HepG2 (cell line): Measurements from ENCODE around the gene WIZ. TPM values are rescaled to one million over a fixed set of nuclear protein-coding genes. Genes with fewer than 3 reads are reported as not detected.

Experiments used
- ATAC-seq: fragments of 200-7000 bp; cut with Tn5 transposase; 3 replicates; pipeline ENCODE4 v1.9.1; 2020; ENCODE audit warnings: mild to moderate bottlenecking, moderate library complexity
- BruUV-seq: library from RNA; stranded (reverse); fragments of 400-500 nt; replicated peaks from 2 replicates; lab custom pipeline; 2021; lab: Mats Ljungman, UMichigan
- CTCF ChIA-PET: fragments of 300-600 bp; formaldehyde crosslinking; extraction: SDS; loops from one replicate; lab custom pipeline; 2021; ENCODE audit warnings: low total read pairs, inconsistent platforms, low intra/inter-chr PET ratio; lab: Yijun Ruan, JAX
- POLR2A ChIA-PET: fragments of 350-600 bp; sonication (Branson Sonifier 250); formaldehyde crosslinking; loops from one replicate; lab custom pipeline; 2020; ENCODE audit warnings: antibody characterized with exemption, inconsistent platforms; lab: Yijun Ruan, JAX
- DNase-seq: peaks from one replicate; pipeline ENCODE4 v3.0.0-alpha.2; 2015; ENCODE audit warnings: low spot score
- FAIRE-seq: peaks from 3 replicates; lab custom pipeline; 2011; peaks lifted over from hg19 to GRCh38; lab: Jason Lieb, UNC
- H2AFZ ChIP-seq: one replicate; pipeline ENCODE4 v1.6.1; 2011; ENCODE audit warnings: low read length, inconsistent platforms
- H3K27ac ChIP-seq: fragments of 300-600 bp; 3 replicates; pipeline ENCODE4 v1.8.0; 2011; ENCODE audit warnings: mixed run types, mild to moderate bottlenecking, mixed read lengths, low read length, inconsistent platforms; ENCODE audit not compliant: insufficient read depth; ENCODE audit errors: extremely low read length
- H3K27me3 ChIP-seq, 2 experiments: fragments of 200-600 bp in 1 of 2; 2 replicates in 1 of 2; 3 replicates in 1 of 2; pipeline versions ENCODE4 v1.6.0 to v1.8.0; 2011; ENCODE audit warnings: low read length in 2 of 2, mild to moderate bottlenecking in 2 of 2, moderate library complexity in 2 of 2, inconsistent platforms in 1 of 2; ENCODE audit not compliant: insufficient read depth in 2 of 2, control insufficient read depth in 1 of 2
- H3K36me3 ChIP-seq, 2 experiments: fragments of 200-600 bp in 1 of 2; replicated peaks in 1 of 2; 2 replicates in 1 of 2; 3 replicates in 1 of 2; pipeline versions ENCODE4 v1.5.1 to v1.8.0; 2011; ENCODE audit warnings: low read length in 2 of 2, inconsistent platforms in 1 of 2; ENCODE audit not compliant: insufficient read depth in 2 of 2, control insufficient read depth in 1 of 2
- H3K4me1 ChIP-seq: 2 replicates; pipeline ENCODE4 v1.5.1; 2012; ENCODE audit warnings: low read length, inconsistent platforms; ENCODE audit not compliant: insufficient read depth
- H3K4me2 ChIP-seq: 2 replicates; pipeline ENCODE4 v1.6.0; 2011; ENCODE audit warnings: low read depth, low read length, inconsistent platforms
- H3K4me3 ChIP-seq, 3 experiments: fragments of 200-600 bp in 1 of 3; sonication (generic), shearing (Covaris generic) in 1 of 3; replicated peaks in 1 of 3; 2 replicates each; pipeline ENCODE4 v1.5.1; 2011 to 2016; ENCODE audit warnings: low read length in 3 of 3, inconsistent platforms in 2 of 3, low read depth in 2 of 3, mild to moderate bottlenecking in 2 of 3, control low read depth in 1 of 3, mixed read lengths in 1 of 3; ENCODE audit not compliant: insufficient read depth in 1 of 3
- H3K79me2 ChIP-seq: one replicate; pipeline ENCODE4 v1.6.1; 2011; ENCODE audit warnings: low read length, inconsistent platforms; ENCODE audit not compliant: insufficient read depth
- H3K9ac ChIP-seq: 2 replicates; pipeline ENCODE4 v1.6.0; 2011; ENCODE audit warnings: mild to moderate bottlenecking, low read depth, low read length, inconsistent platforms; ENCODE audit not compliant: insufficient read depth
- H3K9me3 ChIP-seq: 2 replicates; pipeline ENCODE4 v1.5.1; 2012; ENCODE audit warnings: mild to moderate bottlenecking, low read length
- H4K20me1 ChIP-seq: 2 replicates; pipeline ENCODE4 v1.6.0; 2011; ENCODE audit warnings: inconsistent platforms, mild to moderate bottlenecking, low read length, moderate library complexity; ENCODE audit not compliant: insufficient read depth
- FOXP1 ChIP-seq, 2 experiments: fragments of 450-650 bp in 1 of 2; IDR thresholded peaks; 2 replicates each; pipeline ENCODE4 v1.6.1; 2017 to 2018; ENCODE audit warnings: antibody characterized with exemption in 1 of 2
- NCOA2 ChIP-seq: sonication (generic); formaldehyde crosslinking; IDR thresholded peaks from 2 replicates; pipeline ENCODE4 v1.8.0; 2022; ENCODE audit warnings: inconsistent platforms
- NFIC ChIP-seq: IDR thresholded peaks from 2 replicates; pipeline ENCODE4 v1.6.1; 2012; ENCODE audit warnings: mild to moderate bottlenecking, low read length, inconsistent platforms
- POLR2AphosphoS5 ChIP-seq: IDR thresholded peaks from 2 replicates; pipeline ENCODE4 v1.6.1; 2012; ENCODE audit warnings: low read depth, low read length
- REL ChIP-seq: sonication (generic); formaldehyde crosslinking; conservative IDR thresholded peaks from 2 replicates; pipeline ENCODE4 v1.8.0; 2022; ENCODE audit warnings: mild to moderate bottlenecking, missing genetic modification reagents, moderate library complexity
- RXRB ChIP-seq: IDR thresholded peaks from 2 replicates; pipeline ENCODE4 v1.6.1; 2016; ENCODE audit warnings: borderline replicate concordance, missing genetic modification reagents, missing compliant biosample characterization
- SIN3A ChIP-seq: IDR thresholded peaks from 2 replicates; pipeline ENCODE4 v1.6.1; 2011; ENCODE audit warnings: low read depth, mild to moderate bottlenecking, control low read depth, low read length, borderline replicate concordance
- SPEN ChIP-seq: sonication (generic); formaldehyde crosslinking; IDR thresholded peaks from 2 replicates; pipeline ENCODE4 v1.5.1; 2020; ENCODE audit warnings: low read depth, mild to moderate bottlenecking, missing genetic modification reagents
- TEAD3 ChIP-seq: optimal IDR thresholded peaks from 2 replicates; pipeline ENCODE3; 2016; ENCODE audit warnings: borderline replicate concordance
- ZNF260 ChIP-seq: sonication (generic); formaldehyde crosslinking; IDR thresholded peaks from 2 replicates; pipeline ENCODE4 v1.4.0; 2020; ENCODE audit warnings: missing genetic modification reagents, low read depth, mild to moderate bottlenecking, borderline replicate concordance
- ZNF354B ChIP-seq: sonication (generic); formaldehyde crosslinking; IDR thresholded peaks from 2 replicates; pipeline ENCODE4 v1.8.0; 2022; ENCODE audit warnings: mild to moderate bottlenecking, missing genetic modification reagents
- ZNF670 ChIP-seq: sonication (generic); formaldehyde crosslinking; IDR thresholded peaks from 2 replicates; pipeline ENCODE4 v1.8.0; 2022; ENCODE audit warnings: mild to moderate bottlenecking, missing genetic modification reagents, borderline replicate concordance
- ZNF816 ChIP-seq: sonication (generic); formaldehyde crosslinking; IDR thresholded peaks from 2 replicates; pipeline ENCODE4 v1.8.0; 2022; ENCODE audit warnings: missing genetic modification reagents, mild to moderate bottlenecking, borderline replicate concordance
- ZSCAN9 ChIP-seq: IDR thresholded peaks from 2 replicates; pipeline ENCODE4 v1.6.1; 2016; ENCODE audit warnings: borderline replicate concordance
- WGBS: methylation state at CpG from one replicate; pipeline ENCODE4 v1.1.6; 2017; ENCODE audit warnings: low lambda C conversion rate; 5-methylcytosine and 5-hydroxymethylcytosine counted together
- in situ Hi-C: cut with HindIII; loops from 2 replicates; pipeline ENCODE4 v1.10.0; 2017; ENCODE audit warnings: low pct_unique_long_range_greater_than_20kb; ENCODE audit not compliant: extremely low pct_ligation_motif_present
- intact Hi-C: fragments of 100-400 bp; cut with micrococcal nuclease; formaldehyde crosslinking; loops from one replicate; pipeline ENCODE4 v1.10.0; 2022; ENCODE audit not compliant: unreplicated experiment
- polyA plus RNA-seq, 8 experiments: library from polyadenylated mRNA; depleted of rRNA in 3 of 8; stranded (reverse) in 7 of 8; unstranded in 1 of 8; fragments of >200 nt; fragmentation: Illumina TruSeq in 4 of 8; extraction: Trizol in 4 of 8; gene quantifications; 2 replicates each; pipeline versions ENCODE4 v1.2.1 to v1.2.3, GENCODE V29; 2011 to 2016; ENCODE audit warnings: low read depth in 4 of 8, missing spikeins in 1 of 8, mixed read lengths in 1 of 8; ENCODE audit not compliant: insufficient read depth in 1 of 8
- total RNA-seq, 5 experiments: library from RNA; depleted of rRNA; stranded (reverse); fragments of >200 nt; fragmentation: Illumina TruSeq; extraction: Trizol; gene quantifications; 2 replicates each; pipeline ENCODE4 v1.2.3, GENCODE V29; 2016; ENCODE audit warnings: low read depth in 1 of 5
- TF ChIP-seq, protein P1 (sequence below): sonication (generic); formaldehyde crosslinking; IDR thresholded peaks from 2 replicates; pipeline ENCODE4 v1.8.1; 2023; ENCODE audit warnings: mild to moderate bottlenecking, missing genetic modification reagents

WIZ gene
- total and polyA plus RNA-seq, 2 of the 13 experiments (the other 11 are each of a cell fraction or from before 2014, with no cell fraction given) = 4.7 to 4.8 TPM

DNA sequence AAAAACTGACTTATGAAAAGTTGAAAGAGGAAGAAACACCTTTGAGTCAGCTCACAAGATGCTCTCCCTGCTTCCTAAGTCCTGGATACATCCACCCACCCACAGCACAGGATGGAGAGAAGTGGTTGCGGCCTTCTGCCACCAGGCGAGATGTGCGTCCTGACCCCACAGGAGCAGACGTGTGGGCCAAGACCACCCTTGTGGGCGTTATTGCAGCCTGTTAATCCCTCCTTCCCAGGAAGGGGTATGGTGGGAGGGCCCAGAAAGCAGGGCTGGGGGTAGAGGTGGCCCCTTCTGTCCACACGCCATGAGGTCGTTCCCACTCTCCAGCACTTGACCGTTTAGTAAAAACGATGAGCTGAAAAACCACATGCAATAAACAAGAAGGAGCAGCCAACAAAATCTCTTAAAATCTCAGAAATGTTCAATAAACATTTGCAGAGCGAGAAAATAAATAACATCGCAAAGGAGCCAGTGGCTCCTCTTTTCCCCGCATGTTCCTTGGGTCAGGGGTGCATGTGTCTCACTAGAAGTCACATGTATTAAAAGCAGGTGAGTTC, 28.5 kb downstream of the WIZ start:
- Histone ChIP-seq H3K4me2 (no peak overlapping the region), H4K20me1 (peaks cover 8% of the 10 kb centered on the region; the same call in 1 of the 2 replicates), H3K27ac (no peak overlapping the region), H3K27me3 (no peaks in the 10 kb centered on the region; a peak in 1 of 5 replicates), H3K9me3 (no peaks in the 10 kb centered on the region; the same call in 1 of the 2 replicates), H3K79me2 (peaks cover 26% of the 10 kb centered on the region), H3K4me3 (no peak overlapping the region), H3K4me1 (peaks cover 16% of the 10 kb centered on the region), H2AFZ (no peak overlapping the region), H3K36me3 (peaks cover 21% of the 10 kb centered on the region in 2 experiments; a peak in 4 of 5 replicates), H3K9ac (no peak overlapping the region)
- in situ Hi-C loops = loop anchor here (10.0 kb wide), 1 partner anchor 134 kb away; no protein-coding TSS in a partner anchor
- CTCF ChIA-PET = no interaction called here
- WGBS = 97% methylated on average over 12 of the region's 12 CpGs
- intact Hi-C loops = no loop called here
- DNase-seq (no peak), ATAC-seq (no peak), FAIRE-seq (no peak)
- no TSS peak for BruUV-seq
- TF ChIP-seq SPEN (CRISPR knock-in tag) (no peak), NCOA2 (CRISPR knock-in tag) (no peak)
- POLR2A ChIA-PET = no interaction called here

DNA sequence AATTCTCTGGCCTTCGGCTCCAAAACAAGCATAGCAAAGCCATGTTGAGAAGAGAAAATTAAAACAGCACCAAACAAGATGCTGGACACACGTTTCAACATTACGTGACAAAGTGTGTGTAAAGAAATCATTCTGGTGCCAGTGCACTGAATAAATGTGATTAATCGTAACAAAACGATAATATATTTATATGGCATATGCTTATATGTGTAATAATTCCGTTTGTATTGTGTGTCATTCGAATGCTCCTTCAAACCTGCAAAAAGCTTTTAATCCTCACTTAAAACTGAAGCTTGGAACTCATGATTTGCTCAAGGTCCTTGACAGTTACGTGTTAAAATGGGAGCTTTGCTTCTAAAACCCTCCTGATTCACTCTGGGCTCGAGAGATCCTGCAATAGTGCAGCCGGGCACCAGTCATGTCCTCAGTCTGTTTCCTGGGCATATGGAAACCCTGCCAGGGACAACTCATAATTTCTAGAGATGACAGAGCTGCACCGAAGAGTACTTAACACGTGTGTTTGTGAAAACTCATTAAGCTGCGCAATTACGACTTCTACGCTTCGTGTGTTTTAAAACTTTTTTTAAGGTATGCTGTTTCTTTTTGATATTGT, 30.2 kb downstream of the WIZ start:
- no peak for DNase-seq
- Histone ChIP-seq H3K79me2 (peaks cover 41% of the 10 kb centered on the region), H4K20me1 (peaks cover 12% of the 10 kb centered on the region; the same call in 1 of the 2 replicates), H3K27ac (no peak overlapping the region), H3K4me2 (peak overlapping the region; percentile 71), H2AFZ (no peak overlapping the region), H3K4me3 (peak overlapping the region in 1 of 3 experiments; percentile 49; a peak in 2 of 6 replicates), H3K9me3 (no peaks in the 10 kb centered on the region; the same call in 1 of the 2 replicates), H3K36me3 (peaks cover 14 to 17% of the 10 kb centered on the region in 2 experiments; a peak in 4 of 5 replicates), H3K9ac (peak overlapping the region; percentile 22), H3K4me1 (peaks cover 27% of the 10 kb centered on the region), H3K27me3 (no peaks in the 10 kb centered on the region; a peak in 1 of 5 replicates)
- no peak for FAIRE-seq
- intact Hi-C loops (loop anchor here (1.0 to 5.0 kb wide), 2 partner anchors 137 to 157 kb away; no protein-coding TSS in a partner anchor), in situ Hi-C loops (loop anchor here (10.0 kb wide), 1 partner anchor 135 kb away; no protein-coding TSS in a partner anchor)
- no peak for ATAC-seq
- no TSS peak for BruUV-seq
- ChIA-PET POLR2A (interaction anchor here (0.7 to 4.0 kb wide), 22 partner anchors 10 to 294 kb away, joined by 3 to 67 read pairs (median 4); partner anchors contain the start of genes AKAP8 and BRD4), CTCF (interaction anchor here (0.8 to 3.0 kb wide), 2 partner anchors 18 to 137 kb away, joined by 5 to 35 read pairs; no protein-coding TSS in a partner anchor)
- WGBS = 67% methylated on average over 16 of the region's 16 CpGs
- TF ChIP-seq NFIC (0 out of 2 replicates have a peak, but pooled peaks have one; percentile 34), TEAD3 (CRISPR knock-in tag) (no peak), ZNF816 (CRISPR knock-in tag) (0 out of 2 replicates have a peak, but pooled peaks have one; percentile 24), ZNF260 (CRISPR knock-in tag) (no peak), SIN3A (0 out of 2 replicates have a peak, but pooled peaks have one; percentile 4), ZSCAN9 (0 out of 2 replicates have a peak, but pooled peaks have one; percentile 5), ZNF670 (0 out of 2 replicates have a peak, but pooled peaks have one; percentile 26), ZNF354B (CRISPR knock-in tag) (0 out of 2 replicates have a peak, but pooled peaks have one; percentile 54), REL (0 out of 2 replicates have a peak, but pooled peaks have one; percentile 52), POLR2AphosphoS5 (0 out of 2 replicates have a peak, but pooled peaks have one; percentile 36), RXRB (CRISPR knock-in tag) (0 out of 2 replicates have a peak, but pooled peaks have one; percentile 0), FOXP1 (IDR thresholded peaks at IDR 0.05) (no peak), FOXP1 (CRISPR knock-in tag; IDR thresholded peaks at IDR 0.05) (no peak)
- TF ChIP-seq, protein P1, sequence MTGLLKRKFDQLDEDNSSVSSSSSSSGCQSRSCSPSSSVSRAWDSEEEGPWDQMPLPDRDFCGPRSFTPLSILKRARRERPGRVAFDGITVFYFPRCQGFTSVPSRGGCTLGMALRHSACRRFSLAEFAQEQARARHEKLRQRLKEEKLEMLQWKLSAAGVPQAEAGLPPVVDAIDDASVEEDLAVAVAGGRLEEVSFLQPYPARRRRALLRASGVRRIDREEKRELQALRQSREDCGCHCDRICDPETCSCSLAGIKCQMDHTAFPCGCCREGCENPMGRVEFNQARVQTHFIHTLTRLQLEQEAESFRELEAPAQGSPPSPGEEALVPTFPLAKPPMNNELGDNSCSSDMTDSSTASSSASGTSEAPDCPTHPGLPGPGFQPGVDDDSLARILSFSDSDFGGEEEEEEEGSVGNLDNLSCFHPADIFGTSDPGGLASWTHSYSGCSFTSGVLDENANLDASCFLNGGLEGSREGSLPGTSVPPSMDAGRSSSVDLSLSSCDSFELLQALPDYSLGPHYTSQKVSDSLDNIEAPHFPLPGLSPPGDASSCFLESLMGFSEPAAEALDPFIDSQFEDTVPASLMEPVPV (CRISPR knock-in tag) = peak; percentile 19; the same call in 1 of the 2 replicates
